Esophagus muscularis mucosa (tissue), 3 donors: Measurements from ENCODE around the gene FOXN1.

Source experiments
- CTCF ChIP-seq, 3 experiments: fragments of 200-600 bp in 2 of 3; fragments of 450-650 bp in 1 of 3; sonication (generic) in 2 of 3; IDR thresholded peaks; one replicate each; pipeline ENCODE4 v1.5.1; 2017 to 2019; ENCODE audit warnings: antibody characterized with exemption in 3 of 3, mild to moderate bottlenecking in 2 of 3, moderate library complexity in 1 of 3
- POLR2A ChIP-seq: fragments of 450-650 bp; IDR thresholded peaks from one replicate; pipeline ENCODE4 v1.6.1; 2017; ENCODE audit warnings: antibody characterized with exemption, moderate library complexity, mild to moderate bottlenecking, low read depth

GRCh38 chr17:28520687-28521086 is 14.5 kb downstream of the FOXN1 start:
- TF ChIP-seq CTCF (IDR thresholded peaks at IDR 0.05): no peak
- TF ChIP-seq POLR2A: no peak
